Activated CD4-positive, alpha-beta T cell treated with anti-CD3 and anti-CD28 coated beads, Interleukin-2, Interleukin-4, amounts not matched to agents 100 ng/mL and 50 ng/mL, durations not matched to agents 16 hours and 8 hours (primary cell): ENCODE measurements around the gene TNS3.

Experiments used
- DNase-seq: peaks from one replicate; pipeline ENCODE4 v3.0.0-alpha.2; 2020; ENCODE audit warnings: low spot score

TNS3 gene

DNA sequence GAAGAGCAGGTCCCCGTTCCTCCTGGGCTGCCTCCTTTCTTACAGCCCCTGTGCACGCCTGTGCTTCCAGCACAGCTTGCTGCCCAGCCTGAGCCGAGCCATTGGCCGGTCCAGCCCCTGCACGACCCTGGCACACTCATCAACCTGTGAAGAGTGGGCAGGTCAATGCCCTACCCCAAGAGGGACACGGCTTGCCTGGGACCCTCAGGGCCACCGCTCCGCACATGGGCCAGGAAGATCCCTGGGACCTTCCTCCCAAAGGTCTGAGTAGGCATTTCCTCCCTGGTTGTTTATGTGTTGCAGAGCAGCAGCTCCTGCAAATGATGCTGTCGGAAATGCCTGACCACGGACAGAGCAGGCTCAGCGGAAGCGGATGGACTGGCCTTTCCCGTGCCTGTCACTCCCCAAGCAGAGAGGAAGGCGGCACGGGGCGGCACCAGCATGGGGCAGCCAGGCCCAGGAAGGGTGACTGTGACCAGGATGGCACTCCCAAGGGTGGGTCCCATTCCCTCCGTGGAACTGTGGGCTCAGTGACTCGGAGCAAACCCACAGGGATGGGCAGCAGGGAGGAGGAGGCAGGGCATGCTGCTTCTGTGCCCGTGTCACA, 252.5 kb downstream of the TNS3 start:
- no peak for DNase-seq

- DNase-seq = no peak
Measured at GRCh38 chr7:47328392-47329319, 253.3 kb downstream of the TNS3 start.

GRCh38 chr7:47327698-47328391, 254.1 kb downstream of the TNS3 start:
- DNase-seq = no peak

- DNase-seq = no peak
Measured at GRCh38 chr7:47327346-47327697, 254.6 kb downstream of the TNS3 start.

- DNase-seq = no peak
Measured at GRCh38 chr7:47326808-47327207, 255.1 kb downstream of the TNS3 start.

DNA sequence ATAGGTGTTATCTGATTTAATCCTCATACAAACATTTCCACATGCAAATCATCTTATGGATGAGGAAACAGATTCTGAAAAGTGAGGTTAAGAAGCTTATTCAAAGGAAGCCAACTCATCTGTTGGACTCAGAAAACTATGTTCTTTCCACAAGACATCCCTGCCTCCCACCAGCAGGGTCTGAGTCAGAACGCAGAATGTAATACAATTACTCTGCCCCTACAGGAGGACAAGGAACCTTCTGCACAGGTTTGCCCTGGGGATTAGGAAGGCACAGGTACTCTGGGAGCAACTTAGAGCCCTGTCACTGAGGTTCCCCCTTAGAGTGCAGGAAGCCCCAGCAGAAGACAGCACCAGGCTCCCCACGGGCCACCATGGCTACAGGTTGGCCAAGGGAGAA, 255.7 kb downstream of the TNS3 start:
- DNase-seq = no peak

DNA sequence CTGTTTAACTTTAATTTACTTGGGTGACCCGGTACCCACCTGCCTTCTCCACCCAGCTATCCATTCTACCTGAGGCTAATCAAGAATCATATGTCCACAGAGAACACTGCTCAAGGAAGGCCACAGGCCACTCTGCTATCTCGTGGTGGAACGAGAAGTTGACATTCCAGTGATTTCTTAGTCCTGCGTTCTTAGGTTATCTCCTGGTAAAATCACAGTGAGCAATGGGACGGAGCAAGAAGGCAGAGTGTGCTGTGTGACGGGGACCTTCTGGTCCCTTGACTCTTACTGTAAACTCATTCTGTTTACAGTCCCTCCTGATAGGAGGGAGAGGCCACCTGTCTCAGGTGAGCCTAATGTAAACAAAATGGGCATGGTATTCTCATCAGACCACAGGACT, 256.6 kb downstream of the TNS3 start:
- DNase-seq = no peak

GRCh38 chr7:47323904-47324303, 258.0 kb downstream of the TNS3 start:
- DNase-seq = no peak

DNA sequence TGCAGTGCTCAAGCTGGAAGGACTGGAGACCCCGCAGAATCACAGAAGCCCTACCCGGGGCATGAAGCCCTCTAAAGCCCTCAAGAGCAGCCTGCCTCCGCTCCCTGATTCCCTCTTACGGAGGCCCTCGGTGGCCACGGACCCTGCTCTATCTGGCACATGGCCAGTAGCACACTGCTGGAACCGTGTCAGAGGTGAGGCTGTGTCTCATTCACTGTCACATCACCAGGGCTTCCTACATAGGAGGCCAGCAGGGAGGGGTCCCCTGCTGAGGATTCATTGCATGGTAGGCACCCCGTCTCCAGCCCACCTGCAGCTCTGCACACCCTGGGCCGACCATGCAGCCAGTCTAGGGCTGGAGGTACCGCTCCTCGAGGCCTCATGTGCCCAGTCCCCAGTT, 259.2 kb downstream of the TNS3 start:
- DNase-seq = no peak

DNA sequence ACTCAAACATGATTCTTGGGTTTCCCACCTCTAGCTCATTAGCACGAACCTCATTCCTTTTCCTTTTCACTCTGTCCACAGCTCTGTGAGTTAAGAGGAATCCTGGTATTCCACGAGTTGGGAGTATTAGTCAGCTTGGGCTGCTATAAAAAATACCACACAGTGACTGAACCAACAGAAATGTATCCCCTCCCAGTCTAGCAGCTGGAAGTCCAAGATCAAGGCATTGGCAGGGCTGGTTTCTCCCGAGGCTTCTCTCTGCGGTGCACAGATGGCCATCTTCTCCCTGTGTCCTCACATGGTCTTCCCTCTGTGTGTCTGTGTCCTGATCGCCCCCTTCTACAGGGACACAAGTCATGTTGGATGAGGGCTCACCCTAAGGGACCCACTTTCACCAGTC, 261.6 kb downstream of the TNS3 start:
- no peak for DNase-seq

- DNase-seq = no peak
Measured at GRCh38 chr7:47318395-47319182, 263.3 kb downstream of the TNS3 start.

- DNase-seq = no peak
Measured at GRCh38 chr7:47317487-47317886, 264.4 kb downstream of the TNS3 start.

- no peak for DNase-seq
Measured at GRCh38 chr7:47314728-47315607, 266.9 kb downstream of the TNS3 start.

DNA sequence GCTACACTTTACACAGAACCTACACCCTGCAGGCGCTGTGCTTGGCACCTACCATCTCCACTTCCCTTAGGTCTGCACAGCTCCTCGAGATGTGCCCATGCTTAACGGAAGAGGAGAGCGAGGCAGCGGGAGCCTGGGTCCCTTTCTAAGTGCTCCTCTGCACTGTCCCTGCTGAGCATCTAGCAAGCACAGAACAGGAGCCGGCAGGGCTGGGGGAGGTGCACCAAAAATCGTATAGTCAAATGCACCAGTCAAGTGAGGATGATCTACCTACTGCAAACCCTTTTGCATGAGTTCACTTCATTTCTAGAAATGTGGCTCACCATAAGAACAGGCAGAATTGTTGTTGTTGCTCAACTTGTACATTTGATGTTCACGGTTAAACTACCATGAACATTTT, 267.7 kb downstream of the TNS3 start:
- no peak for DNase-seq

GRCh38 chr7:47313564-47313963, 268.3 kb downstream of the TNS3 start:
- no peak for DNase-seq

DNA sequence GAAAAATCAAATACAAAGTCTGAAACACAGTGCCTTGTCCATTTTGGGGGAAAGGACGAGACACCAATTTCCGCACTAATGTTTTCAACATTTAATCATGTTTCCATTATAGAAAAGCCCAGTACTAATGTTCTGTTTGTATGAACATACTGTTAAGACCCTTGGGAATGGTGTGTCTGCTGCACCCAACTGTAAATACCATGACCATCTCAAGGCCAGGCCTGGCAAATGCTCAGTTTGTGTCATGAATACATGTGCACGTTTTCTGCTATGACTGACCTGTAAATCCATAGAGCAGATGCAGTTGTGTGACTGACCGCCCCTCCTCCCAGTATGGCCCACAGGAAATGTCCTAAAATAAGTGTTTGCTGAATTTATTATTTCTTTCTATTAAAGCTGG, 270.0 kb downstream of the TNS3 start:
- DNase-seq = no peak

GRCh38 chr7:47310020-47310419, 271.9 kb downstream of the TNS3 start:
- DNase-seq = no peak

GRCh38 chr7:47308808-47309207, 273.1 kb downstream of the TNS3 start:
- no peak for DNase-seq

DNA sequence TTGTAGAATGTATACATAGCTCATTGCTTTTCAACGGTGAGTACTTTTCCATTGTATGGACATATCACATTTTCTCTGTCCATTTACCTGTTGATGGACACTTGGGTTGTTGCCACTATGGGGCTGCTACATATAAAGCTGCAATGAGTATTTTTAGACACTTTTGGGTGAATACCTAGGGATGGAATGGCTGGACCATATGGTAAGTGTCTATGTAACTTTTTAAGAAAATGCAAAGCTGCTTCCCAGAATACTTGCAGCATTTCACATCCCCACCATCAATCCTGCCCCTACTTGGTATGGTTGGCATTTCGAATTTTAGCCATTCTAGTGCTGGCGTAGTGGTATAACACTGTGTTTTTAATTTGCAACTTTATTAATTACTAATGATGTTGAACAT, 274.6 kb downstream of the TNS3 start:
- DNase-seq = no peak

DNA sequence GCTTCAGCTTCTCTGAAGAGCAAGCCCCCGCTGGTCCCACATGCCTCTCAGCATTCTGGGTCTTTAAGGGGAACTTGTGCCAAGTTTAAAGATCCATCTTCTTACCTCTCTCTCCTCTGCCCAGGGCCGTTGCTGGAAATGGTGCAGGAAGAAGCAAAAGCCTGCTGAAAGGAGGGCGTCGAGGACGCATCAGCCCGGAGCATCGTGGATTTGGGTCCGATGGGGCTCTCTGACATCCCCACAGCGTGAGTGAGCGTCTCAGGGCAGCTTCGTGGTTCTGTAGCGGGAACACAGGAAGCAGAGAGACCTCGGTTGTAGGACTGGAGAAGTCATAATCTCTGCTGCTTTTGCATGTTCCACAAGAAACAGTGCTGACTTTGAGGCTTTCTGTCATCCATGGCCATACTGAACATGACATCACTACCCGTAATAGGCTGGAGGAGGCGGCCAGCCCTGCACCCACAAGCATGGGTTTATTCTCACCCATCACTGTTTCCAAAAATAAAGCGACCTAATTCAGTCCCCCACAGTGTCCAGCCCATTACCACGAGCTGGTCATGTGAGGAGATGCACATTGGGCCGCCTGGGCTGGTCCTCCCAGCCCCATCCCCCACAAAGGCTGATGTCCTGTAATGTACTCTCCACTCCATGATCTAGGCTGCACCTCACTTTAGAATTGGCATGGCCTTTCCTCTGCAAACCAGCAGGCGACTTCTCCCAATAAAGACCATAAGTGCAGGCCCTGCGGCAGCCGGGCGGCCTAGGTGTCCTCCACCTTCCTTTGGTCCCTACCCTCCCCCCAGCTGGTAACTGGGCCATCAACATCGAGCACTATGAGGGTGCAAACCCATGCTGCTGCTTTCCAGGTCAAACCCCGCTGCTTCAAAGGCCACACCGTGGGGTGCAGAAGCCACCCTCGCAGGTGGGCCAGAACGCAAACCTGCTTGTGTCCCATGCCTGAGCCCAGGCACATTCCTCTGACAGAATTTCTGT, 276.9 kb downstream of the TNS3 start:
- no peak for DNase-seq
